ENCODE data around the gene DOC2A.

DOC2A gene

GRCh38 chr16:29986231-29986630 is 24.6 kb downstream of the DOC2A start:
- H3K4me3 ChIP-seq (ENCODE audit: low read length), result no peak overlapping the region
- TF ChIP-seq, protein P1, sequence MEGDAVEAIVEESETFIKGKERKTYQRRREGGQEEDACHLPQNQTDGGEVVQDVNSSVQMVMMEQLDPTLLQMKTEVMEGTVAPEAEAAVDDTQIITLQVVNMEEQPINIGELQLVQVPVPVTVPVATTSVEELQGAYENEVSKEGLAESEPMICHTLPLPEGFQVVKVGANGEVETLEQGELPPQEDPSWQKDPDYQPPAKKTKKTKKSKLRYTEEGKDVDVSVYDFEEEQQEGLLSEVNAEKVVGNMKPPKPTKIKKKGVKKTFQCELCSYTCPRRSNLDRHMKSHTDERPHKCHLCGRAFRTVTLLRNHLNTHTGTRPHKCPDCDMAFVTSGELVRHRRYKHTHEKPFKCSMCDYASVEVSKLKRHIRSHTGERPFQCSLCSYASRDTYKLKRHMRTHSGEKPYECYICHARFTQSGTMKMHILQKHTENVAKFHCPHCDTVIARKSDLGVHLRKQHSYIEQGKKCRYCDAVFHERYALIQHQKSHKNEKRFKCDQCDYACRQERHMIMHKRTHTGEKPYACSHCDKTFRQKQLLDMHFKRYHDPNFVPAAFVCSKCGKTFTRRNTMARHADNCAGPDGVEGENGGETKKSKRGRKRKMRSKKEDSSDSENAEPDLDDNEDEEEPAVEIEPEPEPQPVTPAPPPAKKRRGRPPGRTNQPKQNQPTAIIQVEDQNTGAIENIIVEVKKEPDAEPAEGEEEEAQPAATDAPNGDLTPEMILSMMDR (conservative IDR thresholded peaks at IDR 0.05; ENCODE audit: low read length), result no peak
- DNase-seq (ENCODE audit: low read depth), result no peak

GRCh38 chr16:29985271-29985811 is 25.5 kb downstream of the DOC2A start:
- no peak for DNase-seq (ENCODE audit: low read depth)
- TF ChIP-seq, protein P1 (conservative IDR thresholded peaks at IDR 0.05; ENCODE audit: low read length), result no peak

GRCh38 chr16:29984764-29985147 is 26.1 kb downstream of the DOC2A start:
- DNase-seq (ENCODE audit: low read depth), result no peak
- TF ChIP-seq, protein P1 (conservative IDR thresholded peaks at IDR 0.05; ENCODE audit: low read length), result no peak
- H3K4me3 ChIP-seq (ENCODE audit: low read length), result no peak overlapping the region

More at GRCh38 chr16:29985271-29985811, 25.5 kb downstream of the DOC2A start:
- no peak overlapping the region for H3K4me3 ChIP-seq (ENCODE audit: low read length)

- H3K4me3 ChIP-seq (ENCODE audit: low read length), result no peak overlapping the region
- TF ChIP-seq, protein P1 (conservative IDR thresholded peaks at IDR 0.05; ENCODE audit: low read length), result no peak
- DNase-seq (ENCODE audit: low read depth), result no peak
These were observed 26.6 kb downstream of the DOC2A start for GRCh38 chr16:29984137-29984763.

DNA sequence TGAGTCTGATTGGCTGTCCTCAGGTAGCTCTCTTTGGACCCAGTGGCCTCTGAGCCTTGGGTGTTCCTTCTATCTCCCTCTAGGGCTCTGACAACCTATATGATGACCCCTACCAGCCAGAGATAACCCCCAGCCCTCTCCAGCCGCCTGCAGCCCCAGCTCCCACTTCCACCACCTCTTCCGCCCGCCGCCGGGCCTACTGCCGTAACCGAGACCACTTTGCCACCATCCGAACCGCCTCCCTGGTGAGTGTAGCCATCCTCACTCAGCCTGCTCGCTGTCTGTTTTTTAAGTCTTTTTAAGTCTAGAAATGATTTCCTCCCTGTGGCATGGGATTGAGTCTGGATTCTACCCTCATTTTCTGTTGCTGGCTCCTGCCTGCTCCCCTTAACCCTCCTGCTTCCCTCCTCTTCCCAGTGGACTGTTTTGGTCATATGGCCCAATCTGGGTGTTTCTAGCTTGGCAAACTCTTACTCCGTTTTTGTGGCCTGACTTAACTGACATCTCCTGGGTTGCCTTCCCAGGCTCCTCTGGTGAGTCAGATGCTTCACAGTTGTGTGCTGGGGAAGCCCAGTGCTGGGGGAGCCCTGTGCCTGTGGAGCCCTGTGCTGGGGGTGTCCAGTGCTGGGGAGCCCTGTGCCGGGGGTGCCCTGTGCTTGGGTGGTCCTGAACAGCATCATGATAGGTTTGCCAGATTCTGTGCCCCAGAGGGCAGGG is 27.2 kb downstream of the DOC2A start:
- DNase-seq (ENCODE audit: low read depth), result peak; percentile 52
- TF ChIP-seq, protein P1 (conservative IDR thresholded peaks at IDR 0.05; ENCODE audit: low read length), result no peak
- no peak overlapping the region for H3K4me3 ChIP-seq (ENCODE audit: low read length)

DNA sequence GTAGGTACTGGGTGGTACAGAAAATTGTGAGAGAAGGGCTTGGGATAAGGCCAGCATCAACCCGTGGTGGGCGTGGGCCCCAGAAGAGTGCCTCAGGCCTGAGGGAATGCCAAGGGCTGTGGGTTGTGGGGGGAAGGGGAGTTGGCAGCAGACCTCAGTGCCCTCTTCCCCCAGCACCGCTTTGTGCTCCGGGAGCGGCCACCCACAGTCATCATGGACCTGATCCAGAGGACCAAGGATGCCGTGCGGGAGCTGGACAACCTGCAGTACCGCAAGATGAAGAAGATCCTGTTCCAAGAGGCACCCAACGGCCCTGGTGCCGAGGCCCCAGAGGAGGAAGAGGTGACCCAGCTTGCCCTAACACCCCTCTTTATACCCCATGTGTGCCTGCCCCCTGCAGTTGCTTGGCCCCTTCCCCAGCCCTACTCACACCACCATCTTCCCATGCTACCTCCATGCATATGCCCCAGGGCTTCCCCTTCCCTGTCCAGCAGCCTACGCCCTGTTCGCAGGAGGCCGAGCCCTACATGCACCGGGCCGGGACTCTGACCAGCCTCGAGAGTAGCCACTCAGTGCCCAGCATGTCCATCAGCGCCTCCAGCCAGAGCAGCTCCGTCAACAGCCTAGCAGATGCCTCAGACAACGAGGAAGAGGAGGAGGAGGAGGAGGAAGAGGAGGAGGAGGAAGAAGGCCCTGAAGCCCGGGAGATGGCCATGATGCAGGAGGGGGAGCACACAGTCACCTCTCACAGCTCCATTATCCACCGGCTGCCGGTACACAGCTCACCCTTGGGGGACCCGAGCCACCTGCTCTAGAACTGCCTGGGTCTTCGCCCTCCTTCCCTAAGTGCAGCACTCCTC is 28.0 kb downstream of the DOC2A start:
- H3K4me3 ChIP-seq (ENCODE audit: low read length), result no peak overlapping the region
- DNase-seq (ENCODE audit: low read depth), result no peak
- TF ChIP-seq, protein P1 (conservative IDR thresholded peaks at IDR 0.05; ENCODE audit: low read length), result no peak

Data from AG10803 (cell line).